RKO (cell line): ENCODE measurements around the gene CNGB1.
"Not testable (repeated sequence)": the region's sequence is repeated elsewhere in the genome, so short reads cannot be mapped to it uniquely, and the experiment has no call there.

Experiments used
- DNase-seq: peaks from one replicate; pipeline ENCODE4 v3.0.0-alpha.2; 2016; ENCODE audit warnings: low spot score

The CNGB1 gene

DNA sequence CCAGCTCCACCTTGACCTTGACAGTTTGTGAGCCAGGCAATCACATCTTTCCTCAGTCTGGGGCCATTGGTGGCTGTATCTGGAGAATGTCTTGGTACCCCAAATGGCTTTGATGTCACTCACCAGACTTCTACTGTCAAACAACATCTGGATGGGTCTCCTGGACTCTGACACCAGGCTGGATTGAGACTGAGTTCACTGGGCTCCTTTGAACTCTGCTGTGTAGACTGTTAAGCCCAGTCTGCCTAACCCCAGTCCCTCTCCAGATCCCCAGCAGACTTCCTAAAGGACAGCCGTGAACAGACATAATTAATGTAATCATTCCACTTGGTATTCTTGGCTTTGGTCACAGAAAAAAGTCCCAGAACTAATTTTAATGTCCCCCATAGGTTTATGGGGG lies 84.5 kb downstream of the CNGB1 start:
- no peak for DNase-seq

DNA sequence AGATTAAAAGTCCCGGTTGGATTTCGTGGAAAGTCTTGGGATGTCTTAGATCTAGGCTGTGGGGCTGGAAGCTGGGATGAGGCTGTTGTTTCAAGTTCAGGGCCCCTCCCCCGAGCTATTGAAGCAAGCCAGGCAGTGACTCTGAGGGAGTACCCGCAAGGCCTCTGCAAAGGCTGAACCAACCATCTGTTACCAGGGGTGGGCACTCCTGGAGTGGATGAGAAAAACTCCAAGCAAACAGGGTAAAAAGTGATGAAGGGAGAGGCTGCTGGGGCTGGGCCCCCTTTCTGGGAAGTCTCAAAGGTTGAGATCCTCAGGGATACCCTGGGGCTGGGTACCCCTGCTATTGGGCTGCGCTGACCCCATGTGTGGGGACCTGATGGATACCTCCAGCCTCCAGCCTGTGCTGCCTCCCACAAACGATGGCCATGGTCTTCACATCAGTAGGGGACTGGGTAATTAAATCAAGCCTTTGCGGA lies 86.2 kb downstream of the CNGB1 start:
- DNase-seq: no peak

DNA sequence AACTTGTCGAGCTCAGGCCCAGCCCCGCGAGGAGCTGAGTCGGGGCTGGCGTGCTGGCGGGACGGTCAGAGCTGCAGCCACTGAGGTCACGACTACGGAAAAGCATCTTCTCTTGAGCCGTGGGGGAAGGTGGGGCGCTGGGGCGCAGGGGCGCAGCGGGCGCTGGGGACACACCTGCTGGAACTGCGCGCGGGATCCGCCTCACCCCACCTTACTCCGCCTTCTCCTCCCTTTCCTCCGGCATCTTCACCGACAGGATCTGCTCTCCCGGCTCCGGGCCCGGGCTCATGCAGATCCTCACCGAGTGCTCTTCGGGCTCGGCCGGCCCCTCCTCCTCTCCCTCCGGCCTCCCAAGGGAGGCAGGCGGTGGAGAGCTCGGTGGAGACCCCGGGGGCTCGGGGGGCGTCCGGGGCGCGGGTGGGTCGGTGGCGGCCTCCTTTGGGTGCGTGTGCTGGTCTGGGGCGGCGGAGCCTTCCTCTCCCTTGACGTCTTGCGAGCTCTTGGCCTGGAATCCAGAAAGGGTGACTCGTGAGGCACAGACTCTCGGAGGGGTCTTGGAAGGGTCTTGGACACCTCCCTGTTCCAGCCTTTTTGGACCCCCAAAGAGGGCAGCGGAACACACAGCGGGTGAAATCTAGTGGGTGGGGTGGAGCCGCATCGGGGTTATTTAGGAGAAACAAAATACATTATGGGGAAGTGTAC lies 86.8 kb downstream of the CNGB1 start:
- no peak for DNase-seq

DNA sequence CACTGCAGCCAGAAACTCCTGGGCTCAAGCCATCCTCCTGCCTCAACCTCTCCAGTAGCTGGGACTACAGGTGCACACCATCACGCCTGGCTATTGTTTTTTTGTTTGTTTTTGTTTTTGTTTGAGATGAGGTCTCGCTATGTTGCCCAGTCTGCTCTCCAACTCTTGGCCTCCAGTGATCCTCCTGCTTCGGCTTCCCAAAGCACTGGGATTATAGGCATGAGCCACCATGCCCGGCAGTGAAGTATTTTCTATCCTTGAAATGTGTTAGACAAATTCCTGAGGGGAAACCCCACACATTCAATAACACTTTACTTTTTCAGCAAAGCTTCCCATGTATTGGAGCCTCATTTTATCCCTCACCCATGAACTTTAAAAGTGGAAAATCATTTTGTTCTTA lies 87.4 kb downstream of the CNGB1 start:
- no peak for DNase-seq

DNA sequence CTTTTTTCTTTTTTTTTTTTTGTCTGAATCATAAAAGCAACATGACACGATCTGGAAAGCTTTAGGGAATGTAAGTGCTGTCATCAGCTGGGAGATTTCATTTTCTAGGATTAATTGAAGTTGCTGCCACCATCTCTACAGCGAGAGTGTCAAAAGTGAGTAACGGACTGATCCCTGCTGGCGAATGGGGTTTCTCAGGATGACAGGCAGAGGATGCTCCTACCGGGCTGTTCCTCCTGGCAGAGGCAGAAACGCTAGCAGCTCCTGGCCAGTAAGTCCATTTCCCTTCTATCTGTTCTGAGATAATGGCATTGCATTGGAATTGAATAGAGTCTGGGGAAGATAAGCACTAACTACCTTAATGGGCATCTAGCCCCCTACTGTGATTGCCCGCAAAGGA lies 88.1 kb downstream of the CNGB1 start:
- no peak for DNase-seq

DNA sequence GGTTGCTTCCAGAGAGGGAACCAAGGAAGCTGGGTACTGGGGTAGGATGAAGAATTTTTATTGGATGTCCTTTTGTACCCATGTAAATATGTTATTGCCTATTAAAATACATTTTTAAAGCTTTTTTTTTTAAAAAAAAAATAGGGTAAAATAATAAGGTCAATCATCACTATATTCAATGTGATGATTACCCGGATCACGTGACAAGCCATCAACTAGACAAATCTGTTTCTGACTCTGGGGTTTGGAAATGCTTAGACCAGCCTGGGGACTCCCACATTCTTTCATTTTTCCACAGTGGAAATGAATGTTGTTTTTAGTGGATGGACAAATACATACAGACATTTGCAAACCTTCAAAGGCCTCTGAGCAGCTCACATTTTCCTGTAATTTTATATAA lies 88.7 kb downstream of the CNGB1 start:
- no peak for DNase-seq

DNA sequence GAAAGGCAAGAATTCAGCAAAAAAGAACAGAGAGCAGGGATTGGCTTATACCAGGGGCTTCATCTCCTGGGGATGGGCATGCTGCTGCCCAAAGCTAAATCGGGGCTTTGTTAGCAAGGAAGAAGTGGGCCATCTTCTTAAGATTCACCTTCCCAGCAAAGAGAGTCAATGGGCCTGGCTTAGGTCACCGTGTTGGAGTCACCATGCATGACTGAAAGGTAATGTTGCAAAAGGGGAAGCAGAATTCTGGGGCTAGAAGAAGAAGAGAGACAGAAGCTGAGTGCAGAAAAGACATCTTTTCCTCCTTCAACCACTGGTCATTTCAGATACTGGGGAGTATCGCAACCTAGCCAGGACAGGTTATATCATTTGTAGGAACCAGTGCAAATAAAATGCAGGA lies 92.3 kb downstream of the CNGB1 start:
- no peak for DNase-seq

DNA sequence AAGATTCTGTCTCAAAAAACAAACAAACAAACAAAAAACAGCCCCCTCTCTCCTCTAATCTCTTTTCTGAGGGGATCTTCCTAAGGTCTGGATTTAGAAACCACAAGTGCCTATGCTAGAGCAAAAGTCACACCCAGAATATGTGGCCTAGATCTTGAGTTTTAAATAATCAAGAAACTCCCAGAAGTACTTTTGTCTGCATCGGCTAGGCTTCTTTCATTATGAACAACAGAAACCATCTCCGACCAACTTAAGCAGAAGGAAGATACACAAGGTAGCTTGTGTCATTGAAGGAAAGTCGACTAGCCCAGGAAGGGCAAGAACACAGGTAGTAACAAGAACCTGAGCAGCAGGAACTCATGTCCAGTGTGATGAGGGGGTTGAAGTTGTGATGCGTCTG lies 94.7 kb downstream of the CNGB1 start:
- no peak for DNase-seq

DNA sequence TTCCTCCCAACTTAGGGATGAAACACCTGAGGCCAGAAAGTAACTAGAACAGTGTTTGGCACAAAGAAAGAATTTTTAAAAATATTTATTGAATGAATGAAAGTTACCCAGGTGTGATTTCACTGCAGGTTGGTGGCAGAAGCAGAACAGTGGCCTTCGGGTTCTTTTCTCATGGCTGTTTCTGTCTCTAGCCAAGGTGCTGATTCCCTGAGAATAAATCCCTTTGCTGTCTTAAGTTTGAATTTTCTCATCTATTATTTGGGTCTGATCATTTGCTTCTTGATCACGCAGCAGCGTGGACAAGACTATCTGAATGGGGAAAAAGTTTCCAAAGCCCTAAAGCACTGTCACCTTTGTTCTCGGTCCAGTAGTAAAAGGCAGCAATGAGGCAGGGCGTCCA lies 95.6 kb downstream of the CNGB1 start:
- no peak for DNase-seq

DNA sequence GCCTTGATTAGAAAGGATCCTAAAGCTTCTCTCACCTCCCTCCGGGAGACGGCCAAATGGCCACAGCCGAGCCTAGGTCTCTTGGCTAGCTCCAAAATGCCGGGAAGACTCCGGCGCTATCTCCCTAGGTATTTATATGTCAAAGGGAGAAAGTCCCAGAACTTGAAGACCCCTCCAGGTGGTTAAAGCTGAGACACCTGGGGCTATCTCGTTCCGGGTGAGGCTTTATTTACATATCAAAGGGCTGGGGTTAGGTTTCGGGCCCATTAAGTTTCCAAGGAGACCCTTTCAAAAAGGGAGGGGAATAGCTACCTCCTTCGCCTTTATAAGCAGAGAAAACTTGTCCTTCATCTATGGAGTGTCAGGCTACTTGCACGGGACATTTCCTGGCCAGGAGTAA lies 97.7 kb downstream of the CNGB1 start:
- DNase-seq: no peak

DNA sequence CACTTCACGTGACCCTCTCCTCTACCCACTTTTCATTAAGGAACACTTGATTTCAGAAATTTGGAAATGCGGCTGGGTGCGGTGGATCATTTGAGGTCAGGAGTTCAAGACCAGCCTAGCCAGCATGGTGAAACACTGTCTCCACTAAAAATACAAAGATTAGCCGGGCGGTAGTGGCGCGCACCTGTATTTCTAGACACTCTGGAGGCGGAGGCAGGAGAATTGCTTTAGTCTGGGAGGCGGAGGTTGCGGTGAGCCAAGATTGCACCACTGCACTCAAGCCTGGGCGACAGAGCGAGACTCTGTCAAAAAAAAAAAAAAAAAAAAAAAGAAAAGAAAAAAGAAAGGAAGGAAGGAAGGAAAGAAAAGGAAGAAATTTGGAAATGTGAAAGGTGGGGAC lies 98.2 kb downstream of the CNGB1 start:
- DNase-seq: not testable (repeated sequence)

DNA sequence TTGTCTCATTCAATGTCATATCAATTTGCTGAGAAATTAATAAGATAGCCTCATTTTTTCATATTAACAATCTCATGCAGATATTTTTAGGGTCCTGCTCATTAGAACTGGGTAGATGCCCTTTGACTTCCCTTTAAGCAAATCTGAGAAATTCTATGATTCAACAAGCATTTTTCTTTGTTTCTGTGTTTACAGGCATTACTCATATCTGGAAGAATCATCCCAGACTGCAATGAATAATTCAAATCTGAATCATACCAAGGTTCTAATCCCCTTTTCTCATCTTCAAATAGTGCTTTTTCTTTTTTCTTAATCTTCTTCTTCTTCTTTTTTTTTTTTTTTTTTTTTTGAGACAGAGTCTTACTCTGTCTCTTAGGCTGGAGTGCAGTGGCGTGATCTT lies 99.5 kb downstream of the CNGB1 start:
- DNase-seq: peak; percentile 79

DNA sequence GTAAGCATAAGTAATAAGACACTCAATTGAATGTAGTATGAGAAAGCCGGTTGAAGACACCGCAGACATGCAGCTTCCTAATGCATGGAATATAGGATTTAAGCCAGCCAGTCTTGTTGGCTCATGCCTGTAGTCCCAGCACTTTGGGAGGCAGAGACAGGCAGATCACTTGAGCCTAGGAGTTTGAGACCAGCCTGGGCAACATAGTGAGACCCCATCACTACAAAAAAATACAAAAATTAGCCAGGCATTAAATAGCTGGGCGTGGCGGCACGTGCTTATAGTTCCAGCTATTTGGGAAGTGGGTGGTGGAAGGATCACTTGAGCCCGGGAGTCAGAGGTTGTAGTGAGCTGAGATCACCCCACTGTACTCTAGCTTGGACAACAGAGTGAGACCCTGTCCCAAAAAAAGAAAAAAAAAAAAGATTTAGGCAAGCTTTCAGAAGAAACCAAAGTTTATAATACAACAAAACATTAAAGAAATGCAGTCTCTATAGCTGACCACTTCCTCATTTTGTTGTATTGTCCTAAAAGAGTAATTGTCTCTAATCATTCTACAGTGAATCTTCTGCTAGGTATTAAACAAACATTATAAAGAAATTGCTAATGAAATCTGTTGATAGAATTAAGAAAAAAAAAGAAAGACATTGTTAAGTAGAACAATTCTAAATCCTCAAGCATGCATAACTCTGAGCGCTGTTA lies 100.0 kb downstream of the CNGB1 start:
- no peak for DNase-seq

DNA sequence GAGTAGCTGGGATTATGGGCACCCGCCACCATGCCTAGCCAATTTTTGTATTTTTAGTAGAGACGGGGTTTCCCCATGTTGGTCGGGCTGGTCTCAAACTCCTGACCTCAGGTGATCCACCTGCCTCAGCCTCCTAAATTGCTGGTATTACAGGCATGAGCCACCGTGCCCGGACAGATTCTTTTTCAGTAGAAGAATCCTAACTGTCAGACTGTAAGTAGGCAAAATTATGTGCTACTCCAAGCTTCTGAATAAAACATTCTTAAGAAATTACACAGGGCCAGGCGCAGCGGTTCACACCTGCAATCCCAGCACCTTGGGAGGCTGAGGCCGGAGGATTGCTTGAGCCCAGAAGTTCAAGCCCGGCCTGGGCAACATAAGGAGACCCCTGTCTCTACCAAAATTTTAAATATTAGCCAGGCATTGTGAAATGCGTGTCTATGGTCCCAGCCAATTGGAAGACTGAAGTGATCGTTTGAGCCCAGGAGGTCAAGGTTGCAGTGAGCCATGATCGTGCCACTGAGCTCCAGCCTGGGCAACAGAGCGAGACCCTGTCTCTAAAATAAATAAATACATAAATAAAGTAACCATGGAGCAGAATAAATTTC lies 101.9 kb downstream of the CNGB1 start:
- no peak for DNase-seq

DNA sequence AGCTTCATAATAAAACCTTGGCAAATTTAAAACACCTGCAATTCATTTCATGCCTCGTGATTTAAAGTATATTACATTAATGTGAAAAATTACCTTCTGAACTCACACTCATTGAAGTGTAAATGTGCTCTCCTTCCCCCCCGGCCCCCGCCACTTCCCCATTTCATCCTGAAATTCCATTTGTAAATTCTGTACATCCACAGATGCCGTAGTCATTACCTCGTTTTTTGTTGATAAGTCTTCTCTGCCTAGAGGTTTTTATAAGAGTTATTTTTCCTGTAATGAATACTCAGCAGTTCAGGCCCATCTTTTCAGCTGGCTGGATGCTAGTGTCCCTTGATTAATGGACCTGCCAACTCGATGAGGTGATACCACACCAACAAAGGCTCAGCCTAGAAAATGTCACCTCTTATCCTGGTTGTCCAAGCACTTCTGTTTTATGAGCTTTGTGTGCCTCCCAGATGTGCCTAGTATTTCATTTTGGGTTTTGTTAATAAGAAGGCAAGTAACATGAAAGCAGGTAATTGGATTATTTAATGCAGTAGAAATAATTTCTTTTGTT lies 103.8 kb downstream of the CNGB1 start:
- no peak for DNase-seq

DNA sequence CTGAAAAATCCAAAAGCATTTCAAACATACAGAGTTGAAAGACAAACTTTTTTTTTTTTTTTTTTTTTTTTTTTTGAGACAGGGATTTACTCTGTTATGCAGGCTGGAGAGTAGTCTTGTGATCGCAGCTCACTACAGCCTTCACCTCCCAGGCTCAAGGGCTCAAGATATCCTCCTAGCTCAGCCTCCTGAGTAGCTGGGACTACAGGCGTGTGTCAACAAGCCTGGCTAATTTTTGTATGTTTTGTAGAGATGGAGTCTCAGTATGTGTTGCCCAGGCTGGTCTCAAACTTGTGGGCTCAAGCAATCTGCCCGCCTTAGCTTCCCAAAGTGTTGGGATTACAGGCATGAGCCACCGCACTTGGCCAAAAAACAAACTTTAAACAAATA lies 104.4 kb downstream of the CNGB1 start:
- DNase-seq: no peak

DNA sequence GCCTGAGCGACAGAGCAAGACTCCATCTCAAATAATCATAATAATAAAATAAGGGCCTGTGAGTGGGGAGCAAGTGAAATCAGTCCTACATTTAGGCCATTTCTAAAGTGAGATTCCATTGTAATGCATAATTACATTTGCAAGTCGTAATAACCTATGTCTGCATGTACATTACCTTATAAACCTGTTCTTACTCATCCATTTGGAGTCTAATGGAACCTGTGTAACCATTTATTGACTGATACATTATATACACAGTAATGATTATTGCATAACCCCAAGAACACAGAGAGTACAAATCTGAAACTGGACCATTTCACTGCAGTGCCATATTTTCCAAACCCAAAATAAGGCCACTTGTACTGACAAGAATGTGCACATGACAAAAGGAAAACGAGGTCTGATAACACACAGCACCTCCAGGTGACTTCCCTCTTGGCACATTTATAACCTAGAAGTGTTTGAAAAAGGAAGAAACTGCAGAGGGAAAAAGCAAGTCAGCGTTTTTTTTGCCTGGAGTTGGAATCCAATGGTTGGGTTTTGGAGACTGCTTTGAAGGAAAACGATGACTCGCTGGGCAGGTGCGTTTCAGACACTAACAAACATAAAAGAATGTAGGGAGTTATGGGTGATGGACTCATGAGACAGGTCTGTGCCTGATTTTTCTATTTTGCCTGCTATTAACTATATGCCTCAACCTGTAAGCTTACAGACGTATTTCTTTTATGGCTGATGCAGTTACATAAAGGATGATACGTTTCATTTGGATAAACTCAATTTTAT lies 105.0 kb downstream of the CNGB1 start:
- DNase-seq: no peak

DNA sequence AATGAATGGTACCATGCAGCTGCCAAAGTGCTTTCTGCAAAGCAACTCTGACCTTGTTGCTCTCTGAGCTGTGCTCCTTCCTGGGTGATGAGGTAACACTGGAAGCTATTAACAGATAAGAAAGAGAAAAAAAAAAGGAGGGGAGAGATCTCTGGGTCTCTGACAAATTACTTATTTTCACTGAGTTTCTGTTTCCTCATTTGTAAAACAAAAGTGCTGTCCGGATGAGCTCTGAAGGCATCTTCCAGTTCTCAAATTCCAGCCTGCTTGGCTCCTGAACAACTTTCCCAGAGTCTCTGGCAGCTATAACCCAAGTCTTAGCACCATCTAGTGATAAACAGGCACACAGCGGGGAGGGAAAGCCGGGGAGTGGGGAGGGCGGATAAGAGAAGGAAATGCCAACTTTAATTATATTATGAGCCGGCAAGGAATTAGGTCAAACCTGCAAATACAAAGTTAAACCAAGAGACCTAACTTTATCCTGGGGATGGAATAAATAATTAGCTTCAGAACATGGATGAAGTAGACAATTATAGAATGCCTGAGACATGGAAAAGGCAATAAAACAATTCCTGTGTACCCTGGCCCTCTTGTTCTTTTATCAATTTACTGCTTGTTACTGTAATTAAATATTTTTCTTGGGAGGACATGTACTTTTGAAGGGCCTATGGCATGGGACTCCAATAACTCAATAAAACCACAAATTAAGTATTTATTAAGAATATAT lies 107.3 kb downstream of the CNGB1 start:
- peak; percentile 68 for DNase-seq

DNA sequence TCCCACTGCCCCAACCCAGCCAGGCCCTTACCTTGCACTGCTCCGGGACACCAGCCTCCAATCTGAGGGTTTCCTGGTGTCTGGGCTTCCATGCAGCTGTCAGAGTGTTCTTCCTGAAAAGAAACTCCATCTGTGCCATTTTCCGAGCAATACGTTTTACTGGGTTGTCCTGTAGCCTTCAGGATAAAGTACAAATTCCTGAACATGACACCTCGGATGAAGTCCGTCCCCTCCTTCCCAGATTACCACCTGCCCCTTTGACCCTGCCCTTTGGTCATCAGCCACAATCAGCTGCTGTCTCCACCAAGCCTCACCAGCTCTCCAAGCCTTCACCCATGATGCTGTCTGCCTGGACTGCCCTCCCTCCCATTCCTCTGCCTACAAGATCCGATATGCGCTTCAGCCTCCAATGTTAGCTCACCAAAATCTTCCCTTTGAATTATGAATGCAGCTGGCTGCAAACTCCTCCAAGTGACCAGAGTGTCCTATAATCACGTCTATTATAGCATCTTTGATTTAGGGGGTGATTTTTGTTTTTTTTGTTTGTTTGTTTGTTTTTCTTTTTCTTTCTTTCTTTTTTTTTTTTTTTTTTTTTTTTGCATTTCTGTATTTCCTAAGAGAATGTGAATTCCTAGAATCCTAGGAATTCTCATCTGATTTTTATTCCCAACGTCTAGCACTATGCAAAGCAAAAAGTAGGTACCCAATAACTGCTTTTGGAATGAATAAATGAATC lies 108.1 kb downstream of the CNGB1 start:
- no peak for DNase-seq

DNA sequence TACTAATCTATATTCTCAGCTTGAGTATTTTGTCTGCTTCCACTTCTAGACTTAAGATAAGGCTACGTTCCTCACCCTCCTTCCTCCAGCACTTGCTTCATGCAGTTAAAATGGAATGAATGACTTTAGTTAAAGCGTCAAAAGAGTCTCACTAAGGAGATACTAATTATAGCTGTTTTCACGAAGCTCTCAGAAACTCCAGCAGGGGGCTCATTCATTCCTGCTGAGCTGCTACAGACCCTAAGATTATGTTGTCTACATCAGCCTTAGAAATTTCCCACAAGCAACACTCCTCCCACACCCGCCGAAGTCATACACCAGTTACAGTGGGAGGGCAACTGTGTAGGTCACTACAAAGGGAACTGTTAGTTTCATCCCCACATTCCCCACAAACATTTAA lies 111.6 kb downstream of the CNGB1 start:
- peak; percentile 45 for DNase-seq

DNA sequence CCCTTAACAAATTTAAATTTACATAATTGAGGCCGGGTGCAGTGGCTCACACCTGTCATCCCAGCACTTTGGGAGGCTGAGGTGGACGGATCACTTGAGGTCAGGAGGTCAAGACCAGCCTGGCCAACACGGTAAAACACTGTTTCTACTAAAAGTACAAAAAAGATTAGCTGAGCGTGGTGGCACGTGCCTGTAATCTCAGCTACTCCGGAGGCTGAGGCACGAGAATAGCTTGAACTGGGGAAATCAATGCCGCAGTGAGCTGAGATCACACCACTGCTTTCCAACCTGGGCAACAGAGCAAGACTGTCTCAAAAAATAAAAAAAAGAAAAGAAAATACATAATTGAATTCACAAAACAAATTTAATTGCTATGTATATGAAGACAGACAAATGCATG lies 112.3 kb downstream of the CNGB1 start:
- no peak for DNase-seq
